ENCODE results near the gene SMIM44. TPM values are rescaled to one million over a fixed set of nuclear protein-coding genes. Genes with fewer than 3 reads are reported as not detected.

SMIM44 gene
- total RNA-seq, 1 donor from 2014 or later = not detected

- DNase-seq (ENCODE audit: extremely low spot score in 2 of 2) = no peak
- H3K9me3 ChIP-seq = no peaks in the 10 kb centered on the region
- no peak for TF ChIP-seq POLR2AphosphoS5 (IDR thresholded peaks at IDR 0.05; ENCODE audit: insufficient read depth in 1 of 2, low read depth in 1 of 2)
- no peak for TF ChIP-seq CTCF (IDR thresholded peaks at IDR 0.05)
- H3K4me3 ChIP-seq = no peak overlapping the region
- peak overlapping the region; percentile 66 for H3K27ac ChIP-seq
- peaks cover 33% of the 10 kb centered on the region for H3K4me1 ChIP-seq
- H3K36me3 ChIP-seq = peaks cover 0 to 15% of the 10 kb centered on the region in 2 donors
- intact Hi-C loops (cut with DNase I) = no loop called here
- no peaks in the 10 kb centered on the region for H3K27me3 ChIP-seq
These were observed 40.7 kb downstream of the SMIM44 start for GRCh38 chr19:3442487-3443071.

DNA sequence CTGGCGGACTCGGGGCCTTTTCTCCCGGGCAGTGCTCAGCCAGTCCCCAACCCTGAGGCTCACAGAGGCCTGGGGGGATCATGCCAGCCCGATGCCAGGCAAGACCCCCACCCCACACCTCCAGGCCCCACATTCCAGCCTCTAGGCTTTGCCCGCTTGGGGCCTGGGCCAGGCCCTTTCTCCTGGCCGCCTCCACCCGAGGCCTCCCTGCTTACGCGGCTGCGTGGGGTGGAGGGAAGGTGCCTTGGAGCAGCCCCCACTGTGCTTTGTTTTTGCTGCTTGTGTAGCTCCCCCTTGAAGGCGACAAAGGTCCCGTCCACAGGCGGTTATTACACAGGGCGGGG is 41.3 kb downstream of the SMIM44 start:
- Histone ChIP-seq H3K4me1 (peaks cover 33% of the 10 kb centered on the region), H3K9me3 (no peaks in the 10 kb centered on the region), H3K27me3 (no peaks in the 10 kb centered on the region), H3K27ac (peak overlapping the region; percentile 66), H3K36me3 (peaks cover 0 to 18% of the 10 kb centered on the region in 2 donors), H3K4me3 (no peak overlapping the region)
- no peak for DNase-seq (ENCODE audit: extremely low spot score in 2 of 2)
- intact Hi-C loops (cut with DNase I) = no loop called here
- TF ChIP-seq CTCF (IDR thresholded peaks at IDR 0.05) (no peak), POLR2AphosphoS5 (IDR thresholded peaks at IDR 0.05; ENCODE audit: insufficient read depth in 1 of 2, low read depth in 1 of 2) (no peak), POLR2A (IDR thresholded peaks at IDR 0.05) (no peak)

DNA sequence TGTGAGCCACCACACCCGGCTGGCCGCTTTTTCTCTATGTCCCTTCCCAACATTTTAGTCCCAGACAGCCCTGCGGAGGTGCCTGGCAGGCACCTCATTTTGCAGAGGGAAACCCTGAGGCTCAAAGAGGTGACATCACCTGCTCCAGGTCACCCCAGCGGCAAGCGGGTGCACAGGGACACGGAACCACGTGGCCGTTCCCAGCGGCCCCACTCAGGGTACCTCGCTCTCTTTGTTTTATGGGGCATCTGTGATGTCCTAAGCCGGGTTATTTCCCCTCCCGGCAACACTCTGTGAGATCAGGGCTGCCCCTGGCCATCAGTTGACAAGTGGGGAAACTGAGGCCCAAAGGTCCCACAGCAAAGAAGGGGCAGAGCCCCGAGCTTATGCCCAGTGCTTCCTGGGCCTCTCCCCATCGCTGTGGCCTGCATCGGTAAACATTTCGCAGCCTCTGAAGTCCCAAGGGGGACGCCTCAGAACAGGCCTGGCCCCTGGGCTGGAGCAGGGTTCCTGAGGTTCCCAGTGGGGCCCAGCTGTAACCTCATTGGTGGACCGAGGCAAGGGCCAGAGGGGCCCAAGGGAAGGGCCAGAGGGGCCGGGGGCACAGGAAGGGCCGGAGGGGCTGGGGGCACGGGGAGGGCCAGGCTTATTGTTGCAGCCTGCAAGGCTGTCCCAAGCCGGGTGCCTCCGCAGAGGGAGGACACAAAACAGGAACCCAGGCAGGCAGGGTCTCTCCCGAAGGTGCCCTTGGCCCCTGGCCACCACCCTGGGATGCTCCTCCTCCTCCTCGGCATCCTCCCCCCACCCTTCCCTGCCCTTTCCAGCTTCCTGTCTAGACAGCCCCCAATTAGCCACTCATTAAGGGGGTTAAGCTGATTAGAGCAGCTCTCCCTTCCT is 41.9 kb downstream of the SMIM44 start:
- intact Hi-C loops (cut with DNase I) = no loop called here
- peaks cover 0 to 23% of the 10 kb centered on the region in 2 donors for H3K36me3 ChIP-seq
- no peaks in the 10 kb centered on the region for H3K27me3 ChIP-seq
- H3K4me1 ChIP-seq = peaks cover 33% of the 10 kb centered on the region
- H3K27ac ChIP-seq = peak overlapping the region; percentile 66
- H3K4me3 ChIP-seq = no peak overlapping the region
- H3K9me3 ChIP-seq = no peaks in the 10 kb centered on the region
- TF ChIP-seq POLR2AphosphoS5 (IDR thresholded peaks at IDR 0.05; ENCODE audit: insufficient read depth in 1 of 2, low read depth in 1 of 2) (peak in 1 of 2 donors; percentile 12), POLR2A (IDR thresholded peaks at IDR 0.05) (no peak), CTCF (IDR thresholded peaks at IDR 0.05) (no peak)
- DNase-seq (ENCODE audit: extremely low spot score in 2 of 2) = no peak

GRCh38 chr19:3440082-3440481 is 43.2 kb downstream of the SMIM44 start:
- no peak for TF ChIP-seq POLR2A (IDR thresholded peaks at IDR 0.05)
- no peak for TF ChIP-seq POLR2AphosphoS5 (IDR thresholded peaks at IDR 0.05; ENCODE audit: insufficient read depth in 1 of 2, low read depth in 1 of 2)
- TF ChIP-seq CTCF (IDR thresholded peaks at IDR 0.05) = peak in 1 of 3 experiments; percentile 29
- DNase-seq (ENCODE audit: extremely low spot score in 2 of 2) = no peak
- H3K27me3 ChIP-seq = no peaks in the 10 kb centered on the region
- peaks cover 0 to 28% of the 10 kb centered on the region in 2 donors for H3K36me3 ChIP-seq
- H3K9me3 ChIP-seq = no peaks in the 10 kb centered on the region
- H3K4me1 ChIP-seq = peaks cover 31% of the 10 kb centered on the region
- no peak overlapping the region for H3K27ac ChIP-seq
- no peak overlapping the region for H3K4me3 ChIP-seq
- intact Hi-C loops (cut with DNase I) = no loop called here
